ENCODE measurements around the gene NANOS1. TPM values are rescaled to one million over a fixed set of nuclear protein-coding genes. Genes with fewer than 3 reads are reported as not detected.
A peak's percentile ranks its signal among the peaks of the same experiment; 100 is the strongest.

The NANOS1 gene, protein sequence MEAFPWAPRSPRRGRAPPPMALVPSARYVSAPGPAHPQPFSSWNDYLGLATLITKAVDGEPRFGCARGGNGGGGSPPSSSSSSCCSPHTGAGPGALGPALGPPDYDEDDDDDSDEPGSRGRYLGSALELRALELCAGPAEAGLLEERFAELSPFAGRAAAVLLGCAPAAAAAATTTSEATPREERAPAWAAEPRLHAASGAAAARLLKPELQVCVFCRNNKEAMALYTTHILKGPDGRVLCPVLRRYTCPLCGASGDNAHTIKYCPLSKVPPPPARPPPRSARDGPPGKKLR
- under 0.01 and 1.3 TPM in 2 replicates for total RNA-seq (2014; rRNA removed; shearing (Covaris generic))
- polyA plus RNA-seq (2016; fragmentation: Nextera tagmentation; extraction: Ambion mirVana): 0.15 and 0.18 TPM in 2 replicates

DNA sequence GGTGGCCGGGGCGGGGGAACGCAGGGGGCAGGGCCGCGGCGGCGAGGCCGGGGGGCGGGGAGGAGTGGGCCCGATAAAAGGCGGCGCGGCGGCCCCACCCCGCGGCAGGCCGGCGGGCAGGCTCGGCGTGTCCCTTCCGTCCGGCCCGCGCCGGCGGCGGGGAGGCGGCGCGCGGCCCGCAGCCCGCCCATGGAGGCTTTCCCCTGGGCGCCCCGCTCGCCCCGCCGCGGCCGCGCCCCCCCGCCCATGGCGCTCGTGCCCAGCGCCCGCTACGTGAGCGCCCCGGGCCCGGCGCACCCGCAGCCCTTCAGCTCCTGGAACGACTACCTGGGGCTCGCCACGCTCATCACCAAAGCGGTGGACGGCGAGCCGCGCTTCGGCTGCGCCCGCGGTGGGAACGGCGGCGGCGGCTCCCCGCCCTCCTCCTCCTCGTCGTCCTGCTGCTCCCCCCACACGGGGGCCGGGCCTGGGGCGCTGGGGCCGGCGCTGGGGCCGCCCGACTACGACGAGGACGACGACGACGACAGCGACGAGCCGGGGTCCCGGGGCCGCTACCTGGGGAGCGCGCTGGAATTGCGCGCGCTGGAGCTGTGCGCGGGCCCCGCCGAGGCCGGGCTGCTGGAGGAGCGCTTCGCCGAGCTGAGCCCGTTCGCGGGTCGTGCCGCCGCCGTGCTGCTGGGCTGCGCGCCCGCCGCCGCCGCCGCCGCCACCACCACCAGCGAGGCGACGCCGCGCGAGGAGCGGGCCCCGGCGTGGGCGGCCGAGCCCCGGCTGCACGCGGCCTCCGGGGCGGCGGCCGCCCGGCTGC, at the start of gene NANOS1:
Gene NANOS1 (plus strand): TSS at position 102 of the 808 bp plus-strand sequence. CDS start 88 bp downstream, at position 190.
- no peak within 1 kb of the TSS; the same call in 1 of the 2 replicates for H2AFZ ChIP-seq
- H3K9me3 ChIP-seq (ENCODE audit: low read depth): no peaks in the 10 kb centered on the region
- 1 to 2% methylated on average over 16 to 28 of the region's 136 CpGs for WGBS, 2 experiments (ENCODE audit: low coverage in 1 of 2, low lambda C conversion rate in 2 of 2, missing lambda C conversion rate in 2 of 2)
- peak; percentile 58 for DNase-seq
- TF ChIP-seq EZH2phosphoT487 (IDR thresholded peaks at IDR 0.05; ENCODE audit: insufficient read depth, low read depth): no peak
- no peak for TF ChIP-seq EZH2 (IDR thresholded peaks at IDR 0.05; ENCODE audit: insufficient read depth, poor library complexity, severe bottlenecking)
- peaks cover 21% of the 10 kb centered on the region for H3K36me3 ChIP-seq (ENCODE audit: low read depth)
- peak within 1 kb of the TSS; percentile 23 for H3K9ac ChIP-seq
- H4K20me1 ChIP-seq (ENCODE audit: insufficient read depth): no peaks in the 10 kb centered on the region
- in situ Hi-C loops (cut with MboI): no loop called here
- H3K27me3 ChIP-seq (replicated peaks; ENCODE audit: insufficient read depth): no peaks in the 10 kb centered on the region
- peak within 1 kb of the TSS; percentile 67 for H3K4me2 ChIP-seq (ENCODE audit: unreplicated experiment)
- H3K4me1 ChIP-seq (ENCODE audit: insufficient read depth): peaks cover 7% of the 10 kb centered on the region
- H3K9me2 ChIP-seq (ENCODE audit: insufficient read depth): no peaks in the 10 kb centered on the region
- no peaks in the 10 kb centered on the region for H3K79me2 ChIP-seq (ENCODE audit: insufficient read depth)
- peak within 1 kb of the TSS; percentile 67 for H3K4me3 ChIP-seq
- H3F3A ChIP-seq (ENCODE audit: insufficient read depth): peaks cover 36% of the 10 kb centered on the region
- H3K27ac ChIP-seq: no peak within 1 kb of the TSS

DNA sequence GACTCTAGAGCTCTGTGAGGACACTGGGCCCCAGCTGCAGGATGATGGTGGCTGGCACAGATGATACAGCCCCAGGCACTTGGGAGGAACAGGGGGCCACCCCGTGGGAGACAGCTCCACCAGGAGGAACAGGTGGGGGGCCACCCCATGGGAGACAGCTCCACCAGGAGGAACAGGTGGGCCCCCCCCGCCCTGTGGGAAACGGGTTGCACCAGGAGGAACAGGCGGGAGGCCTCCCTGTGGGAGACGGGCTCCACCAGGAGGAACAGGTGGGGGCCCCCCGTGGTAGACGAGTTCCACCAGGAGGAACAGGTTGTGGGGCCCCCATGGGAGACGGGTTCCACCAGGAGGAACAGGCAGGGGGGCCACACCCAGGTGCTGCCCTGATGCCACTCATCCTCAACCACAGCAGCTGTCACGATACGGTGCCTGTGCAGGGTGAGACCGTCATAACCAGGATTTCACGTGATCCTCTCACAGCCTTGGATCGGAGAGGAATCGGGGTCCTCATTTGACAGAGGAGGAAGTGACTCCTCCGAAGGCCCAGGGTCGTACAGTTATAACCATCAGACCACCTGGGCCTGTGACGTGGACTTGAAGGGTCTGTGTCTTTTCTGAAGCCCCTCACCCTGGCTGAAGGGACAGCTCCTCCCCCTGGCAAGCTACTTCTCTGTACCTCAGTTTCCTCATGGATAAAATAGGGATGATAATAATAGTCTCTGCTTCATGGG, 49.2 kb upstream of the NANOS1 start:
- Histone ChIP-seq H3K4me2 (ENCODE audit: unreplicated experiment) (no peak overlapping the region), H3K4me1 (ENCODE audit: insufficient read depth) (no peaks in the 10 kb centered on the region), H3K27me3 (replicated peaks; ENCODE audit: insufficient read depth) (0 out of 2 replicates have a peak, but pooled peaks cover 7% of the 10 kb centered on the region), H3K4me3 (no peak overlapping the region), H3K36me3 (ENCODE audit: low read depth) (no peaks in the 10 kb centered on the region), H3K9ac (no peak overlapping the region), H3K9me2 (ENCODE audit: insufficient read depth) (no peaks in the 10 kb centered on the region), H3K79me2 (ENCODE audit: insufficient read depth) (no peaks in the 10 kb centered on the region), H3K9me3 (ENCODE audit: low read depth) (no peaks in the 10 kb centered on the region), H3F3A (ENCODE audit: insufficient read depth) (no peaks in the 10 kb centered on the region), H4K20me1 (ENCODE audit: insufficient read depth) (no peaks in the 10 kb centered on the region), H2AFZ (no peak overlapping the region), H3K27ac (no peak overlapping the region)
- WGBS, 2 experiments (ENCODE audit: low coverage in 1 of 2, low lambda C conversion rate in 2 of 2, missing lambda C conversion rate in 2 of 2): 73 to 75% methylated on average over 17 of the region's 17 CpGs
- DNase-seq: no peak
- in situ Hi-C loops (cut with MboI): no loop called here
- TF ChIP-seq EZH2phosphoT487 (IDR thresholded peaks at IDR 0.05; ENCODE audit: insufficient read depth, low read depth): no peak
- TF ChIP-seq EZH2 (IDR thresholded peaks at IDR 0.05; ENCODE audit: insufficient read depth, poor library complexity, severe bottlenecking): no peak

DNA sequence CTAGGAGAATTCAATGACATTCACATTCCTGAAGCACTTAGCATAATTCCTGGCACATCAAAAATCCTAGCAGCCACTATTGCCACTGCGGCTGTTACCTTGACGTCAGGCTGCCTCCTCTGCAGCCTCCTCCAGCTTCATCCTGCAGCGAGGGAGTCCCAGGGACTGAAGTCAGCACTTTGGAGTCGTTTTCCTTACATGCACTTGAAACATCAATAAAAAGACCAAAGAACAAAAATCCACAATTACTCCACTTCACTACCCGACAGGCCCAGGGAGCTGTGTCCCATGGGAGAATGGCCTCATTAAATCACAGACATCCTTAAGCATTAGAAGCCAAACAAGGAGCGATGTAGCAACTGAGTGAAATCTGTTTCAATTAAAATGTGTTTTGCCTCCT, 48.6 kb upstream of the NANOS1 start:
- 52 to 68% methylated on average over 6 of the region's 6 CpGs for WGBS, 2 experiments (ENCODE audit: low coverage in 1 of 2, low lambda C conversion rate in 2 of 2, missing lambda C conversion rate in 2 of 2)
- H2AFZ ChIP-seq: no peak overlapping the region
- no peak overlapping the region for H3K27ac ChIP-seq
- TF ChIP-seq EZH2phosphoT487 (IDR thresholded peaks at IDR 0.05; ENCODE audit: insufficient read depth, low read depth) (no peak), EZH2 (IDR thresholded peaks at IDR 0.05; ENCODE audit: insufficient read depth, poor library complexity, severe bottlenecking) (no peak)
- H4K20me1 ChIP-seq (ENCODE audit: insufficient read depth): no peaks in the 10 kb centered on the region
- H3K9ac ChIP-seq: no peak overlapping the region
- no peak overlapping the region for H3K4me3 ChIP-seq
- H3K4me1 ChIP-seq (ENCODE audit: insufficient read depth): no peaks in the 10 kb centered on the region
- no peaks in the 10 kb centered on the region for H3K79me2 ChIP-seq (ENCODE audit: insufficient read depth)
- in situ Hi-C loops (cut with MboI): no loop called here
- H3K9me2 ChIP-seq (ENCODE audit: insufficient read depth): no peaks in the 10 kb centered on the region
- H3K36me3 ChIP-seq (ENCODE audit: low read depth): no peaks in the 10 kb centered on the region
- 0 out of 2 replicates have a peak, but pooled peaks cover 7% of the 10 kb centered on the region for H3K27me3 ChIP-seq (replicated peaks; ENCODE audit: insufficient read depth)
- no peaks in the 10 kb centered on the region for H3F3A ChIP-seq (ENCODE audit: insufficient read depth)
- DNase-seq: no peak
- H3K9me3 ChIP-seq (ENCODE audit: low read depth): peaks cover 2% of the 10 kb centered on the region
- H3K4me2 ChIP-seq (ENCODE audit: unreplicated experiment): no peak overlapping the region

DNA sequence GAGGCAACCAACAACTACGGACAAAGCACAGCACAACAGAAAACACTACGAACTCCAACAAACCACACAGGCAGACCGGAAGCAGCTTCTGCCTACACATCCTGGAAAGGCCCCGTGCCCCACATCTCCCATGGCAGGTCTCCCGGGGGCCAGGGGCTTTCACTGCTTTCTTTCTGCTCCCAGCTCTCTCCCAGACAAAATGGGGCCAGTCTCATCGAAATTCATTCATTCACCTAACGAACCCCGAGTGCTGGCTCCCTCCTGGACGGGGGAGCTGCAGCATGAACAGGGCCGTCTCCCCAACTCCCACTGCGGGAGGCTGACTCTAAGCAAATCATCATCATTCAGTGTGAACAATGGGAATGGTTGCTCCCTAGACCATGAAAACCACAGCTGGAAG, 47.6 kb upstream of the NANOS1 start:
- no peak overlapping the region for H3K4me3 ChIP-seq
- H3K9me3 ChIP-seq (ENCODE audit: low read depth): peaks cover 5% of the 10 kb centered on the region
- no peaks in the 10 kb centered on the region for H3K9me2 ChIP-seq (ENCODE audit: insufficient read depth)
- H3F3A ChIP-seq (ENCODE audit: insufficient read depth): no peaks in the 10 kb centered on the region
- 0 out of 2 replicates have a peak, but pooled peaks cover 7% of the 10 kb centered on the region for H3K27me3 ChIP-seq (replicated peaks; ENCODE audit: insufficient read depth)
- 78 to 80% methylated on average over 11 of the region's 11 CpGs for WGBS, 2 experiments (ENCODE audit: low coverage in 1 of 2, low lambda C conversion rate in 2 of 2, missing lambda C conversion rate in 2 of 2)
- in situ Hi-C loops (cut with MboI): no loop called here
- H3K36me3 ChIP-seq (ENCODE audit: low read depth): no peaks in the 10 kb centered on the region
- no peaks in the 10 kb centered on the region for H3K4me1 ChIP-seq (ENCODE audit: insufficient read depth)
- TF ChIP-seq EZH2 (IDR thresholded peaks at IDR 0.05; ENCODE audit: insufficient read depth, poor library complexity, severe bottlenecking) (no peak), EZH2phosphoT487 (IDR thresholded peaks at IDR 0.05; ENCODE audit: insufficient read depth, low read depth) (no peak)
- H3K27ac ChIP-seq: no peak overlapping the region
- H2AFZ ChIP-seq: no peak overlapping the region
- no peak for DNase-seq
- no peak overlapping the region for H3K9ac ChIP-seq
- H4K20me1 ChIP-seq (ENCODE audit: insufficient read depth): no peaks in the 10 kb centered on the region
- H3K79me2 ChIP-seq (ENCODE audit: insufficient read depth): no peaks in the 10 kb centered on the region
- H3K4me2 ChIP-seq (ENCODE audit: unreplicated experiment): no peak overlapping the region

Data from GM23248 (cell line).